SH-SY5Y (cell line): Measurements from ENCODE around the gene ZRSR2.

Source experiments
- GATA2 ChIP-seq: IDR thresholded peaks from 2 replicates; pipeline ENCODE4 v1.6.1; 2011; ENCODE audit warnings: mild to moderate bottlenecking, low read depth, low read length
- GATA3 ChIP-seq: IDR thresholded peaks from 2 replicates; pipeline ENCODE4 v1.6.1; 2011; ENCODE audit warnings: low read depth, mild to moderate bottlenecking, low read length, moderate library complexity

DNA sequence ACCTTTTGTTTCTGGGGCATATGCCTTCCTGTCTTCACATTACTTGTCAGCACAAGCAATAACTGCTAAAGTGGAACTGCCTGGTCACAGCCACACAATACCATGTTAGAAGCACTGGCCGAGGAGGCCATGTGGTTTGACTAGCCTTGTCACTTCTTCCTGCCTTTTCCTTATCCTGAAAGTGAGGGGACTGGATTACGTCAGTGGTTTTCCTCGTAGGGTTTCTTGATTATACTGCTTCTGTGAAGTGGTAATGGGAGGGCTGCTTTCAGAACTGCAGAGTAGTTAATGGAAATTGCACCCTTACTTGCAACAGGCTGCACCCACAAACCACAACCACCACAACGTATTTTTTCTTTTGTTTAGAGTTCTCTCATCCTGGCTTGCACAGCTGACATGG lies 26.6 kb downstream of the ZRSR2 start:
- no peak for TF ChIP-seq GATA2
- no peak for TF ChIP-seq GATA3
